Type B pancreatic cell (in vitro differentiated cells): ENCODE data around the gene HEBP1. TPM values are rescaled to one million over a fixed set of nuclear protein-coding genes. Genes with fewer than 3 reads are reported as not detected.

ENCODE experiments used
- DNase-seq: peaks from one replicate; pipeline ENCODE4 v3.0.0; 2021; ENCODE audit warnings: mixed read lengths; ENCODE audit not compliant: unreplicated experiment; ENCODE audit errors: extremely low spot score
- H3K27ac Mint-ChIP-seq: 2 replicates; pipeline ENCODE4 v1.8.0; 2021; ENCODE audit warnings: mild to moderate bottlenecking, mixed read lengths
- H3K27me3 Mint-ChIP-seq: 2 replicates; pipeline ENCODE4 v1.8.0; 2021; ENCODE audit warnings: mixed read lengths
- H3K36me3 Mint-ChIP-seq: 2 replicates; pipeline ENCODE4 v1.8.0; 2021; ENCODE audit warnings: mixed read lengths
- H3K4me1 Mint-ChIP-seq: one replicate; pipeline ENCODE4 v1.8.0; 2021; ENCODE audit warnings: mixed read lengths; ENCODE audit not compliant: unreplicated experiment
- H3K4me3 Mint-ChIP-seq: 2 replicates; pipeline ENCODE4 v1.8.0; 2021; ENCODE audit warnings: mild to moderate bottlenecking, mixed read lengths
- H3K9me3 Mint-ChIP-seq: 2 replicates; pipeline ENCODE4 v1.8.0; 2021; ENCODE audit warnings: mixed read lengths
- long read RNA-seq: library from polyadenylated mRNA; unstranded; transcript quantifications from one replicate; pipeline ENCODE4 v2.0.0, GENCODE V29; 2020
- total RNA-seq: library from RNA; stranded (reverse); gene quantifications from 2 replicates; pipeline ENCODE4 v1.2.1, GENCODE V29; 2021; ENCODE audit warnings: low replicate concordance
- TF ChIP-seq, protein P1 (sequence below): fragments of 200-600 bp; sonication (generic); conservative IDR thresholded peaks from 2 replicates; pipeline ENCODE4 v1.5.0; 2021; ENCODE audit warnings: antibody characterized with exemption, mild to moderate bottlenecking

Gene HEBP1, protein sequence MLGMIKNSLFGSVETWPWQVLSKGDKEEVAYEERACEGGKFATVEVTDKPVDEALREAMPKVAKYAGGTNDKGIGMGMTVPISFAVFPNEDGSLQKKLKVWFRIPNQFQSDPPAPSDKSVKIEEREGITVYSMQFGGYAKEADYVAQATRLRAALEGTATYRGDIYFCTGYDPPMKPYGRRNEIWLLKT
- 66.4 and 146 TPM in 2 replicates for total RNA-seq
- long read RNA-seq, transcript HEBP1-201 (4 exons, 1,173 nt) = major isoform, 199 of 212 reads
- long read RNA-seq, partial matches to known transcripts = 5 of 212 reads
- long read RNA-seq, other reads (novel, unspliced or antisense) = 6 of 212 reads

DNA sequence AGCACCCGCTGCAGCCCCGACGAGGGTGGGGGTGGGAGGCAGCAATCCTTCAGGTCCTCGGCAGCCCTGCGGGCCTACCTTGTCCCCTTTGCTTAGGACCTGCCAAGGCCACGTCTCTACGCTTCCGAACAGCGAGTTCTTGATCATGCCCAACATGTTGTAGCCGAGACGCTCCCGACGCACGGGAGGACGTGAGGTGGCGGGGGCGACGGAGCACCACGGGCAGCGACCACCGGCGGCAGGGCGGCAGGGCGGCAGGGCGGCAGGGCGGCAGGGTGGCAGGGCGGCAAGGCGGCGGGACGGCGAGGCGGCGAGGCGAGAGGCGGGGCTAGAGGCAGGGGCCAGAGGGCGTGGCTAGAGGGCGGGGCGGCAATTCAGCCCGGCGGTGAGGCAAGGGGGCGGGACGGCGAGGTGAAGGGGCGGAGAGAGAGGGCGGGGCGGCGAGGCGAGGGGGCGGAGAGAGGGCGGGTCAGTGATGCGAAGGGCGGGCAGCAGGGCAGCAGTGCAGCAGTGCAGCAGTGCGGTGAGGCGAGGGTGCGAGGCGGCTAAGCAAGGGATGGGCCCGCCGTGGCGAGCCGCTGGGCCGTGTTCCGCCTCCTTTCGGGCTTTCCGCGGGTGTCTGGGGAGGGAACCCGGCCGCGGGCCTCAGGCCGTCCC lies at the start of gene HEBP1:
HEBP1 (minus strand) TSS at position 307 of the 657 bp plus-strand sequence; CDS start at position 156, 151 bp downstream.
- H3K27ac Mint-ChIP-seq = peak within 1 kb of the TSS; percentile 92
- peak within 1 kb of the TSS; percentile 96 for H3K4me3 Mint-ChIP-seq
- peak; percentile 98 for DNase-seq
- no peaks in the 10 kb centered on the region for H3K9me3 Mint-ChIP-seq
- TF ChIP-seq, protein P1, sequence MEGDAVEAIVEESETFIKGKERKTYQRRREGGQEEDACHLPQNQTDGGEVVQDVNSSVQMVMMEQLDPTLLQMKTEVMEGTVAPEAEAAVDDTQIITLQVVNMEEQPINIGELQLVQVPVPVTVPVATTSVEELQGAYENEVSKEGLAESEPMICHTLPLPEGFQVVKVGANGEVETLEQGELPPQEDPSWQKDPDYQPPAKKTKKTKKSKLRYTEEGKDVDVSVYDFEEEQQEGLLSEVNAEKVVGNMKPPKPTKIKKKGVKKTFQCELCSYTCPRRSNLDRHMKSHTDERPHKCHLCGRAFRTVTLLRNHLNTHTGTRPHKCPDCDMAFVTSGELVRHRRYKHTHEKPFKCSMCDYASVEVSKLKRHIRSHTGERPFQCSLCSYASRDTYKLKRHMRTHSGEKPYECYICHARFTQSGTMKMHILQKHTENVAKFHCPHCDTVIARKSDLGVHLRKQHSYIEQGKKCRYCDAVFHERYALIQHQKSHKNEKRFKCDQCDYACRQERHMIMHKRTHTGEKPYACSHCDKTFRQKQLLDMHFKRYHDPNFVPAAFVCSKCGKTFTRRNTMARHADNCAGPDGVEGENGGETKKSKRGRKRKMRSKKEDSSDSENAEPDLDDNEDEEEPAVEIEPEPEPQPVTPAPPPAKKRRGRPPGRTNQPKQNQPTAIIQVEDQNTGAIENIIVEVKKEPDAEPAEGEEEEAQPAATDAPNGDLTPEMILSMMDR = no peak
- H3K36me3 Mint-ChIP-seq = peaks cover 34% of the 10 kb centered on the region
- H3K27me3 Mint-ChIP-seq = peaks cover 7% of the 10 kb centered on the region
- peaks cover 17% of the 10 kb centered on the region for H3K4me1 Mint-ChIP-seq

DNA sequence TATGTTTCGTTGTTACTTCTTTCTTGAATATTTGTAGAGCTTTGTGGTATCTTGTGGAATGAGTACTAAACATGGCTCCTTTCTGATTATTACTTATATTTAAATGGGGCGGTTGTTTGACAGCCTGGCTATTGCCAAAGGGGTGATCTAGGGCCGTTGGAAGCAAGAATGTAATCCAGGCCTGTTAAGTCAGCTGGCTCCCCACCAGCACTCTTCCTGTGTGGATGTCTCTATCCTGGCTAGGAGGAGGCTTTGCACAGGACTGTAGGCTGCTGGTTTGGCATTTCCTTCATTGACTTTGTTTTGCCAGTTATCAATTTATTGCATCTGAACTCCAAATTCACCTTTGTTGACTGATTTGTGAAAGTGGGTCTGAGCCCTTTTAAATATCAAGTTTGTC lies 49.8 kb upstream of the HEBP1 start:
- Mint-ChIP-seq H3K9me3 (peaks cover 7% of the 10 kb centered on the region), H3K4me3 (no peak overlapping the region), H3K27ac (no peak overlapping the region), H3K36me3 (peaks cover 36% of the 10 kb centered on the region), H3K27me3 (no peaks in the 10 kb centered on the region), H3K4me1 (no peaks in the 10 kb centered on the region)
- no peak for DNase-seq
- TF ChIP-seq, protein P1 = no peak

DNA sequence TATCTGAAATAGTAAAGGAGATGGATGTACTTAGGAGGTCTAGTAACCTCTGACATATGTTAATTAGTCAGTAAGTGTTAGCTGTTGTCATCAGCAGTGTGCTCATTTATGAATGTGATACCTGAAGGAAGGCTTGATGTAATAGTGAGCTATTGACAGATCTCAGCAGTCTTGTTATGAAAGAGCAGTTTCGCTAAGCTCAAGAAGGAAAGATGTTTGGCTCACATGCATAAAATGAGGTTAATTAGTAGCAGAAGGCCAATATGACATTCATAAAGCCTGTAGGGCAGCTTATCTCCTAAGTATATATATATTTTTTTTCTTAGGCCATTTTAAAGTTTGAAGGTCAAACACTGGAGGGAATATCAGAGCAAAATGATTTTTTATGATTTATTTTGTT lies 46.9 kb upstream of the HEBP1 start:
- H3K4me1 Mint-ChIP-seq = no peaks in the 10 kb centered on the region
- TF ChIP-seq, protein P1 = no peak
- H3K4me3 Mint-ChIP-seq = peak overlapping the region; percentile 8
- H3K27ac Mint-ChIP-seq = no peak overlapping the region
- H3K9me3 Mint-ChIP-seq = no peaks in the 10 kb centered on the region
- DNase-seq = no peak
- peaks cover 3% of the 10 kb centered on the region for H3K27me3 Mint-ChIP-seq
- H3K36me3 Mint-ChIP-seq = peaks cover 19% of the 10 kb centered on the region

DNA sequence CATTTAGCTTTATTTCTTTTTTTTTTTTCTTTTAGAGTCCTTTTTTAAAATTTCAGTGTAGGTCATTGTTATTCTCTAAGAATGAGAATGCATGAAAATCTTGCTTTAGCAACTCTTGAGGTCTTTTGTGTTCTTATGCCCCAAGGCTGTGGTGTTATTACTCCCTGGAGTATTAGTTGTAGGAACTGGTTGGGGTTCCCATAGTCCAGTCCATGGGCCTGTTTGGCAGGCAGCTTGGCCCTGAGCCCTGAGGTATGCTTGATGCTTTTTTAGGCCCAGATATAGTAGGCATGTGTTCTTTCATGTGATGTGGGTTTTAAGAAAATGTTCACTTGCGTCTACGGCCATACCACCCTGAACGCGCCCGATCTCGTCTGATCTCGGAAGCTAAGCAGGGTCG lies 45.8 kb upstream of the HEBP1 start:
- no peak for DNase-seq
- TF ChIP-seq, protein P1 = no peak
- no peak overlapping the region for H3K27ac Mint-ChIP-seq
- H3K36me3 Mint-ChIP-seq = peaks cover 11% of the 10 kb centered on the region
- H3K9me3 Mint-ChIP-seq = no peaks in the 10 kb centered on the region
- peak overlapping the region; percentile 89 for H3K4me3 Mint-ChIP-seq
- peaks cover 3% of the 10 kb centered on the region for H3K27me3 Mint-ChIP-seq
- no peaks in the 10 kb centered on the region for H3K4me1 Mint-ChIP-seq

DNA sequence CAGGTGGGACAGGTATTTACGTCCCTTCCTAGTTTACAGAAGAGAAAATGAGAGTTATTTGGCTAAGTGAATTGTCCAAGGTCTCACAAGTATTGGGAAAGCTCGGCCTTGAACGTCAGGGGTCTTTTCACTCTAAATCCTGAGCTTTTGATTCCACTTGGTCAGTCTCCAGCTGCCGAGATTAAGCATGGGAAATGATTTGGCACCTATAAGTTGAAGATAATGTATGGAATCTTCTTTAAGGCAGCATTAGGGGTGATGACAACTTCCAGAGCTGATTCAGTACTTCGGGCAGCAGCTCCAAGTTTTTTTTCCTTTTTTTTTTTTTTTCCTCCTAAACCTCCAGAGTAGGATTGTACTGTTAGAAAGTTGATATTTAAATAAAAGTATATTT lies 44.8 kb upstream of the HEBP1 start:
- H3K27me3 Mint-ChIP-seq = peaks cover 3% of the 10 kb centered on the region
- peaks cover 11% of the 10 kb centered on the region for H3K36me3 Mint-ChIP-seq
- H3K9me3 Mint-ChIP-seq = no peaks in the 10 kb centered on the region
- peak overlapping the region; percentile 89 for H3K4me3 Mint-ChIP-seq
- TF ChIP-seq, protein P1 = no peak
- no peak for DNase-seq
- H3K27ac Mint-ChIP-seq = peak overlapping the region; percentile 52
- H3K4me1 Mint-ChIP-seq = peaks cover 1% of the 10 kb centered on the region
